HepG2 (cell line): ENCODE measurements around the gene GNPAT. TPM values are rescaled to one million over a fixed set of nuclear protein-coding genes. Genes with fewer than 3 reads are reported as not detected.

ENCODE experiments used
- ETV5 ChIP-seq: IDR thresholded peaks from 2 replicates; pipeline ENCODE4 v1.6.1; 2018; ENCODE audit warnings: missing biosample characterization, missing genetic modification reagents, inconsistent platforms, borderline replicate concordance
- FOXA3 ChIP-seq: IDR thresholded peaks from 2 replicates; pipeline ENCODE4 v1.6.1; 2016; ENCODE audit warnings: missing genetic modification reagents, missing compliant biosample characterization
- IRF9 ChIP-seq: sonication (generic); formaldehyde crosslinking; IDR thresholded peaks from 2 replicates; pipeline ENCODE4 v1.8.0; 2022; ENCODE audit warnings: missing genetic modification reagents, mild to moderate bottlenecking, borderline replicate concordance
- ISX ChIP-seq: sonication (generic); formaldehyde crosslinking; conservative IDR thresholded peaks from 2 replicates; pipeline ENCODE4 v1.5.0; 2020; ENCODE audit warnings: missing genetic modification reagents
- MIER2 ChIP-seq: IDR thresholded peaks from 2 replicates; pipeline ENCODE4 v1.6.1; 2016; ENCODE audit warnings: missing biosample characterization, missing genetic modification reagents
- PAX8 ChIP-seq: sonication (generic); formaldehyde crosslinking; IDR thresholded peaks from 2 replicates; pipeline ENCODE4 v1.8.0; 2022; ENCODE audit warnings: mild to moderate bottlenecking, missing genetic modification reagents, borderline replicate concordance
- POLR2AphosphoS5 ChIP-seq: IDR thresholded peaks from 2 replicates; pipeline ENCODE4 v1.6.1; 2012; ENCODE audit warnings: low read depth, low read length
- RBM39 ChIP-seq: fragments of 200-400 bp; formaldehyde crosslinking; IDR thresholded peaks from one replicate; pipeline ENCODE4 v1.6.1; 2018; ENCODE audit warnings: antibody characterized with exemption, mild to moderate bottlenecking, low read depth, low read length; ENCODE audit not compliant: poor library complexity, severe bottlenecking
- SIX4 ChIP-seq: sonication (generic); formaldehyde crosslinking; IDR thresholded peaks from 2 replicates; pipeline ENCODE4 v1.4.0; 2020; ENCODE audit warnings: missing genetic modification reagents
- SMC3 ChIP-seq: IDR thresholded peaks from 2 replicates; pipeline ENCODE4 v1.6.1; 2011; ENCODE audit warnings: low read length, improper control_type of control experiment
- TBL1XR1 ChIP-seq: fragments of 150-350 bp; IDR thresholded peaks from 2 replicates; pipeline ENCODE4 v1.6.1; 2014; ENCODE audit warnings: borderline replicate concordance, low read length; ENCODE audit not compliant: partially characterized antibody
- TOE1 ChIP-seq: sonication (generic); formaldehyde crosslinking; IDR thresholded peaks from 2 replicates; pipeline ENCODE4 v1.4.0; 2020; ENCODE audit warnings: mild to moderate bottlenecking, missing genetic modification reagents
- XBP1 ChIP-seq: sonication (generic); formaldehyde crosslinking; IDR thresholded peaks from 2 replicates; pipeline ENCODE4 v1.5.0; 2020; ENCODE audit warnings: missing genetic modification reagents
- YY1 ChIP-seq: IDR thresholded peaks from 2 replicates; pipeline ENCODE4 v1.6.1; 2011; ENCODE audit warnings: low read length, low read depth, moderate library complexity, mild to moderate bottlenecking; ENCODE audit not compliant: insufficient read depth, insufficient replicate concordance
- ZFP1 ChIP-seq: IDR thresholded peaks from 2 replicates; pipeline ENCODE4 v1.6.1; 2016
- ZFYVE20 ChIP-seq: sonication (generic); formaldehyde crosslinking; IDR thresholded peaks from 2 replicates; pipeline ENCODE4 v1.8.0; 2023; ENCODE audit warnings: low read depth, mild to moderate bottlenecking, moderate library complexity, missing genetic modification reagents, borderline replicate concordance
- ZNF12 ChIP-seq: sonication (generic); formaldehyde crosslinking; IDR thresholded peaks from 2 replicates; pipeline ENCODE4 v1.5.0; 2020; ENCODE audit warnings: missing genetic modification reagents
- ZNF235 ChIP-seq: sonication (generic); formaldehyde crosslinking; IDR thresholded peaks from 2 replicates; pipeline ENCODE4 v1.8.1; 2023; ENCODE audit warnings: mild to moderate bottlenecking, missing genetic modification reagents, borderline replicate concordance
- ZNF280B ChIP-seq: sonication (generic); formaldehyde crosslinking; IDR thresholded peaks from 2 replicates; pipeline ENCODE4 v1.5.0; 2020; ENCODE audit warnings: missing genetic modification reagents, mild to moderate bottlenecking, borderline replicate concordance
- ZNF574 ChIP-seq: sonication (generic); formaldehyde crosslinking; IDR thresholded peaks from 2 replicates; pipeline ENCODE4 v1.4.0; 2020; ENCODE audit warnings: missing genetic modification reagents
- ZNF710 ChIP-seq: sonication (generic); formaldehyde crosslinking; IDR thresholded peaks from 2 replicates; pipeline ENCODE4 v1.5.0; 2020; ENCODE audit warnings: mild to moderate bottlenecking, missing genetic modification reagents, borderline replicate concordance
- ZNF761 ChIP-seq: sonication (generic); formaldehyde crosslinking; conservative IDR thresholded peaks from 2 replicates; pipeline ENCODE4 v1.4.0; 2020; ENCODE audit warnings: mild to moderate bottlenecking, missing genetic modification reagents
- ZNF768 ChIP-seq: sonication (generic); formaldehyde crosslinking; IDR thresholded peaks from 2 replicates; pipeline ENCODE4 v1.4.0; 2020; ENCODE audit warnings: missing genetic modification reagents
- polyA plus RNA-seq, 8 experiments: library from polyadenylated mRNA; depleted of rRNA in 3 of 8; stranded (reverse) in 7 of 8; unstranded in 1 of 8; fragments of >200 nt; fragmentation: Illumina TruSeq in 4 of 8; extraction: Trizol in 4 of 8; gene quantifications; 2 replicates each; pipeline versions ENCODE4 v1.2.1 to v1.2.3, GENCODE V29; 2011 to 2016; ENCODE audit warnings: low read depth in 4 of 8, missing spikeins in 1 of 8, mixed read lengths in 1 of 8; ENCODE audit not compliant: insufficient read depth in 1 of 8
- total RNA-seq, 5 experiments: library from RNA; depleted of rRNA; stranded (reverse); fragments of >200 nt; fragmentation: Illumina TruSeq; extraction: Trizol; gene quantifications; 2 replicates each; pipeline ENCODE4 v1.2.3, GENCODE V29; 2016; ENCODE audit warnings: low read depth in 1 of 5

GNPAT gene
- total and polyA plus RNA-seq, 2 of the 13 experiments (the other 11 are each of a cell fraction or from before 2014, with no cell fraction given) = 58.3 to 114 TPM

GRCh38 chr1:231236208-231236591, 4.8 kb upstream of the GNPAT start (continued):
- TF ChIP-seq SIX4 (CRISPR knock-in tag) (peak; percentile 57), ZNF761 (CRISPR knock-in tag) (no peak), ZNF574 (CRISPR knock-in tag) (no peak), PAX8 (no peak), ISX (no peak), IRF9 (CRISPR knock-in tag) (no peak), ZNF768 (CRISPR knock-in tag) (no peak), POLR2AphosphoS5 (no peak), TBL1XR1 (peak; percentile 56), ETV5 (peak; percentile 33; the same call in 1 of the 2 replicates), ZNF280B (CRISPR knock-in tag) (no peak), RBM39 (no peak), MIER2 (CRISPR knock-in tag) (no peak), SMC3 (no peak), ZNF12 (CRISPR knock-in tag) (no peak), ZFP1 (CRISPR knock-in tag) (peak; percentile 42; the same call in 1 of the 2 replicates), ZNF710 (CRISPR knock-in tag) (no peak), ZNF235 (CRISPR knock-in tag) (no peak), XBP1 (CRISPR knock-in tag) (no peak), TOE1 (CRISPR knock-in tag) (no peak), YY1 (no peak), FOXA3 (CRISPR knock-in tag) (peak; percentile 89), ZFYVE20 (CRISPR knock-in tag) (no peak)
